Inferior parietal cortex (tissue), 1 donor: Measurements from ENCODE around the gene MAN2A1.

Experiments
- DNase-seq: peaks from one replicate; pipeline ENCODE4 v3.0.0-alpha.2; 2016; ENCODE audit errors: extremely low spot score

MAN2A1 gene

GRCh38 chr5:109706095-109706494 lies 16.4 kb downstream of the MAN2A1 start:
- DNase-seq = no peak

GRCh38 chr5:109707531-109707930 lies 17.8 kb downstream of the MAN2A1 start:
- no peak for DNase-seq

GRCh38 chr5:109708813-109709212 lies 19.1 kb downstream of the MAN2A1 start:
- DNase-seq = no peak

- DNase-seq = no peak
Measured at GRCh38 chr5:109709225-109709624, 19.5 kb downstream of the MAN2A1 start.

GRCh38 chr5:109711673-109712072 lies 21.9 kb downstream of the MAN2A1 start:
- DNase-seq = no peak

GRCh38 chr5:109713453-109713852 lies 23.7 kb downstream of the MAN2A1 start:
- DNase-seq = no peak

GRCh38 chr5:109714592-109714991 lies 24.9 kb downstream of the MAN2A1 start:
- no peak for DNase-seq

- DNase-seq = no peak
Measured at GRCh38 chr5:109718216-109718615, 28.5 kb downstream of the MAN2A1 start.

GRCh38 chr5:109718632-109719031 lies 28.9 kb downstream of the MAN2A1 start:
- DNase-seq = no peak

GRCh38 chr5:109719978-109720377 lies 30.3 kb downstream of the MAN2A1 start:
- no peak for DNase-seq

GRCh38 chr5:109721741-109722140 lies 32.0 kb downstream of the MAN2A1 start:
- no peak for DNase-seq

- DNase-seq = no peak
Measured at GRCh38 chr5:109723606-109724005, 33.9 kb downstream of the MAN2A1 start.

- no peak for DNase-seq
Measured at GRCh38 chr5:109725135-109725534, 35.4 kb downstream of the MAN2A1 start.

GRCh38 chr5:109739741-109740728 lies 50.3 kb downstream of the MAN2A1 start:
- DNase-seq = no peak

- no peak for DNase-seq
Measured at GRCh38 chr5:109740966-109741365, 51.2 kb downstream of the MAN2A1 start.

- no peak for DNase-seq
Measured at GRCh38 chr5:109741390-109741789, 51.7 kb downstream of the MAN2A1 start.

- DNase-seq = no peak
Measured at GRCh38 chr5:109743041-109743531, 53.4 kb downstream of the MAN2A1 start.

GRCh38 chr5:109743770-109744212 lies 54.1 kb downstream of the MAN2A1 start:
- DNase-seq = peak; percentile 62

- DNase-seq = no peak
Measured at GRCh38 chr5:109744261-109744660, 54.5 kb downstream of the MAN2A1 start.

- no peak for DNase-seq
Measured at GRCh38 chr5:109748546-109748945, 58.8 kb downstream of the MAN2A1 start.

- DNase-seq = no peak
Measured at GRCh38 chr5:109750463-109750862, 60.7 kb downstream of the MAN2A1 start.

GRCh38 chr5:109753279-109753678 lies 63.6 kb downstream of the MAN2A1 start:
- no peak for DNase-seq

GRCh38 chr5:109754319-109754718 lies 64.6 kb downstream of the MAN2A1 start:
- DNase-seq = no peak
